ENCODE data around the gene LRTM2. TPM values are rescaled to one million over a fixed set of nuclear protein-coding genes. Genes with fewer than 3 reads are reported as not detected.

The LRTM2 gene
- total and polyA plus RNA-seq, 2 donors (not counting 1 experiment from before 2014, with no cell fraction given): not detected

DNA sequence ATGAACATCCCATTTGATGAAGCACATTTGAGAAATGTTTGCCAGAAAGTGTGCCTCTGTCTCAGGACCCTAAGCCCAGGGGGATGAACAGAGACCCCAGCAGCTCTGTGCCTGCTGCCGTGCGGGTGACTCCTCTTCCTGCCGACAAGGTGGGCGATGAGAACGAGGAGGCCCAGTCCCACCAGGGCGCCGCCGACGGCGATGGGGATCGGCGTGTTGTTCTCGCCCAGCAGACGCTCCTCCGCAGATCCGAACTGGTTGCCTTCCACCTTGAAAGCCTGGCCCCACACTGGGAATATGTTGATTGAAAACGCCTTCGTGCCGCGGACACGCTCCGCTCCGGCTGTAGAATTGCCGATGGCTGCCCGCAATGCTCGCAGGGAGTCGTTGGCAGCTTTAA, 44.1 kb downstream of the LRTM2 start:
- no peak for DNase-seq (ENCODE audit: low read depth in 2 of 2)
- Histone ChIP-seq H3K4me1 (ENCODE audit: control insufficient read depth, extremely low read depth, insufficient read depth, low read length) (no peaks in the 10 kb centered on the region), H3K27ac (ENCODE audit: insufficient read depth, low read length) (no peak overlapping the region), H3K9me3 (ENCODE audit: control insufficient read depth, insufficient read depth, low read depth, low read length) (no peaks in the 10 kb centered on the region), H3K9ac (ENCODE audit: insufficient read depth, low read length) (no peak overlapping the region), H2AFZ (ENCODE audit: low read length) (no peak overlapping the region), H3K36me3 (ENCODE audit: control insufficient read depth, insufficient read depth, low read length) (no peaks in the 10 kb centered on the region), H3K79me2 (ENCODE audit: control insufficient read depth, insufficient read depth, low read length) (no peaks in the 10 kb centered on the region), H3K4me2 (ENCODE audit: extremely low read depth, insufficient read depth, low read length) (no peak overlapping the region), H3K4me3 (replicated peaks in 1 of 4; ENCODE audit: control extremely low read depth in 1 of 4, insufficient read depth in 1 of 4, low read depth in 3 of 4, low read length in 4 of 4) (no peak overlapping the region), H3K27me3 (ENCODE audit: control insufficient read depth, insufficient read depth, low read length) (peaks cover 2% of the 10 kb centered on the region), H4K20me1 (ENCODE audit: control insufficient read depth, extremely low read depth, insufficient read depth, low read length) (no peaks in the 10 kb centered on the region)
- TF ChIP-seq EZH2 (IDR thresholded peaks at IDR 0.05; ENCODE audit: low read length, missing control alignments): no peak
- TF ChIP-seq, protein P1, sequence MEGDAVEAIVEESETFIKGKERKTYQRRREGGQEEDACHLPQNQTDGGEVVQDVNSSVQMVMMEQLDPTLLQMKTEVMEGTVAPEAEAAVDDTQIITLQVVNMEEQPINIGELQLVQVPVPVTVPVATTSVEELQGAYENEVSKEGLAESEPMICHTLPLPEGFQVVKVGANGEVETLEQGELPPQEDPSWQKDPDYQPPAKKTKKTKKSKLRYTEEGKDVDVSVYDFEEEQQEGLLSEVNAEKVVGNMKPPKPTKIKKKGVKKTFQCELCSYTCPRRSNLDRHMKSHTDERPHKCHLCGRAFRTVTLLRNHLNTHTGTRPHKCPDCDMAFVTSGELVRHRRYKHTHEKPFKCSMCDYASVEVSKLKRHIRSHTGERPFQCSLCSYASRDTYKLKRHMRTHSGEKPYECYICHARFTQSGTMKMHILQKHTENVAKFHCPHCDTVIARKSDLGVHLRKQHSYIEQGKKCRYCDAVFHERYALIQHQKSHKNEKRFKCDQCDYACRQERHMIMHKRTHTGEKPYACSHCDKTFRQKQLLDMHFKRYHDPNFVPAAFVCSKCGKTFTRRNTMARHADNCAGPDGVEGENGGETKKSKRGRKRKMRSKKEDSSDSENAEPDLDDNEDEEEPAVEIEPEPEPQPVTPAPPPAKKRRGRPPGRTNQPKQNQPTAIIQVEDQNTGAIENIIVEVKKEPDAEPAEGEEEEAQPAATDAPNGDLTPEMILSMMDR (conservative IDR thresholded peaks at IDR 0.05 in 1 of 2, IDR thresholded peaks at IDR 0.05 in 1 of 2; ENCODE audit: low read depth in 1 of 2, low read length in 2 of 2): no peak

DNA sequence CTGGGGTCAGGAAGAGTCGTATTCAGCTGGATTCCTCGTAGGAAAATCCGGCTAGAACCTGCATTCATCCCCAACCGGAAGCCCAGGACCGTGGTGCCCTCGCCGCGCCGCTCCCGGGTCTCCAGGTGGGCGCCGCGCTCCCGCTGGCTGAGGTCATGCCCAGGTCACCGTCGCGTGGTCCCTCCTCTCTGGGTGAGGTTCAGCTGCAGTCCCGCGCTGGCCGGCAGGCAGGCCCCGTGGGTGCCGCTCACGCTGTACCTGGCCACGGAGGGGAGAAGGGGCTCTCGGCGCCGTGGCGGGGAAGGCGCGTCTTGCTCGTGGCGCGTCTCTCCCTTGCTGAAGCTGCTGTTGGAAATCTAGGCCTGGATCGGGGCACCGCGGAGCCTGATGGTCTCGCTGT, 44.5 kb downstream of the LRTM2 start:
- no peak overlapping the region for H3K4me3 ChIP-seq (replicated peaks in 1 of 4; ENCODE audit: control extremely low read depth in 1 of 4, insufficient read depth in 1 of 4, low read depth in 3 of 4, low read length in 4 of 4)
- H3K9me3 ChIP-seq (ENCODE audit: control insufficient read depth, insufficient read depth, low read depth, low read length): no peaks in the 10 kb centered on the region
- no peaks in the 10 kb centered on the region for H3K79me2 ChIP-seq (ENCODE audit: control insufficient read depth, insufficient read depth, low read length)
- TF ChIP-seq, protein P1 (conservative IDR thresholded peaks at IDR 0.05 in 1 of 2, IDR thresholded peaks at IDR 0.05 in 1 of 2; ENCODE audit: low read depth in 1 of 2, low read length in 2 of 2): no peak
- TF ChIP-seq EZH2 (IDR thresholded peaks at IDR 0.05; ENCODE audit: low read length, missing control alignments): no peak
- no peak overlapping the region for H3K27ac ChIP-seq (ENCODE audit: insufficient read depth, low read length)
- no peak overlapping the region for H2AFZ ChIP-seq (ENCODE audit: low read length)
- H3K36me3 ChIP-seq (ENCODE audit: control insufficient read depth, insufficient read depth, low read length): no peaks in the 10 kb centered on the region
- H3K9ac ChIP-seq (ENCODE audit: insufficient read depth, low read length): no peak overlapping the region
- H3K4me2 ChIP-seq (ENCODE audit: extremely low read depth, insufficient read depth, low read length): no peak overlapping the region
- peaks cover 2% of the 10 kb centered on the region for H3K27me3 ChIP-seq (ENCODE audit: control insufficient read depth, insufficient read depth, low read length)
- no peaks in the 10 kb centered on the region for H3K4me1 ChIP-seq (ENCODE audit: control insufficient read depth, extremely low read depth, insufficient read depth, low read length)
- no peak for DNase-seq (ENCODE audit: low read depth in 2 of 2)
- H4K20me1 ChIP-seq (ENCODE audit: control insufficient read depth, extremely low read depth, insufficient read depth, low read length): no peaks in the 10 kb centered on the region

DNA sequence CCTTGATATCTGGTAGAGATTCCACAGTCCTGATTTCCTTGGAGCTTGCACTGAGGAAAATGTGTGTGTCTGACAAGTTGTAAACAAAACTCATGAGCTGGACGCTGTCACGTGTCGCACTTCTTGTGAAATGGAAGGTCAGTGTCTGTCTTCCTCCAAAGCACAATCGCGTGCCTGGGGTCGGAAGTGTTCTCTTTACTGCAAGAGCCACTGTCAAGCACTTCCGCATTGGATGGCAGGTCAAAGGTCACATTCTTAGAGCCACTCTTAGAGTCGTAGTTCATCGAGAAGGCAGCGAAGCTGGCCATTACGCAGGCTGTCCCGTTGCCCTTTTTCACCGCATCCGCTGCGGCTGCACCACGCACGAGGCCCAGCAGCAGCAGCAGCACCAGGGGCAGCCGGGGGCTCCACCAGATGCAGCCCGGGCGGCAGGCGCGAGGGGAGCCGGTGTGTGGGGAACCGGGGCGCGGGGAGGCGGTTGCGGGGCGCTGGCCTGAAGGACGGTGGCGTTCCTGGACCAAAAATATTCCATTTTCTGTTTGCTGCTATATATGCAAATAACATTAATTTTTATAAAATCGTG, 45.0 kb downstream of the LRTM2 start:
- Histone ChIP-seq H3K4me1 (ENCODE audit: control insufficient read depth, extremely low read depth, insufficient read depth, low read length) (no peaks in the 10 kb centered on the region), H3K27ac (ENCODE audit: insufficient read depth, low read length) (no peak overlapping the region), H3K4me3 (replicated peaks in 1 of 4; ENCODE audit: control extremely low read depth in 1 of 4, insufficient read depth in 1 of 4, low read depth in 3 of 4, low read length in 4 of 4) (no peak overlapping the region), H3K27me3 (ENCODE audit: control insufficient read depth, insufficient read depth, low read length) (peaks cover 2% of the 10 kb centered on the region), H3K36me3 (ENCODE audit: control insufficient read depth, insufficient read depth, low read length) (no peaks in the 10 kb centered on the region), H4K20me1 (ENCODE audit: control insufficient read depth, extremely low read depth, insufficient read depth, low read length) (no peaks in the 10 kb centered on the region), H3K9ac (ENCODE audit: insufficient read depth, low read length) (no peak overlapping the region), H3K79me2 (ENCODE audit: control insufficient read depth, insufficient read depth, low read length) (no peaks in the 10 kb centered on the region), H2AFZ (ENCODE audit: low read length) (no peak overlapping the region), H3K4me2 (ENCODE audit: extremely low read depth, insufficient read depth, low read length) (no peak overlapping the region), H3K9me3 (ENCODE audit: control insufficient read depth, insufficient read depth, low read depth, low read length) (no peaks in the 10 kb centered on the region)
- TF ChIP-seq EZH2 (IDR thresholded peaks at IDR 0.05; ENCODE audit: low read length, missing control alignments): no peak
- TF ChIP-seq, protein P1 (conservative IDR thresholded peaks at IDR 0.05 in 1 of 2, IDR thresholded peaks at IDR 0.05 in 1 of 2; ENCODE audit: low read depth in 1 of 2, low read length in 2 of 2): no peak
- peak in 1 of 2 donors; percentile 2 for DNase-seq (ENCODE audit: low read depth in 2 of 2)

Data from fibroblast of lung (primary cell).